ENCODE measurements around the gene SH2D4B. TPM values are rescaled to one million over a fixed set of nuclear protein-coding genes. Genes with fewer than 3 reads are reported as not detected.

Gene SH2D4B
- total RNA-seq, 2 experiments from 2014 or later = 0.14 to 0.22 TPM

DNA sequence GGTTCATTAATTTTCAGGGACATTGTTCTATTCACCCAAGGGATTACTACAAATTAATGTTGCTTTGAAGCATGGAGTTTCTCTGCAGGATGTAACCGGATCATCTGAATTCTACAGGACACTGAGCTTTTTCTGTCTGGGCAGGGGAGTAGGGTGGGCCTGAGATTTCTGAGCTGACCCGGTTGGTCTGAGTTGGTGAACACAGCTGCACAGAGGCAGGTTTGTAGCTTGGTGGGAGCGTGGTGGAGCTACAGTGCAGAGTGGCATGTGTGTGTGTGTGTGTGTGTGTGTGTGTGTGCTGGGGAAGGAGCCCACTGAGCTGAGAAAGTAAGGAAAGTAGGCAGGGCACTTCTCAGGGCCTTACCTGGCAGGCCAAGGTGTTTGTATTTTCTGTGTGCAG lies 62.6 kb downstream of the SH2D4B start:
- Mint-ChIP-seq H3K4me1 (peaks cover 1% of the 10 kb centered on the region), H3K27ac (no peak overlapping the region), H3K9me3 (no peaks in the 10 kb centered on the region), H3K4me3 (no peak overlapping the region), H3K27me3 (peaks cover 2% of the 10 kb centered on the region), H3K36me3 (no peaks in the 10 kb centered on the region)
- ATAC-seq (ENCODE audit: low read depth) (no peak), DNase-seq (no peak)
- POLR2A ChIA-PET = interaction anchor here (0.7 kb wide), 1 partner anchor 64 kb away, joined by 3 read pairs; no protein-coding TSS in a partner anchor

DNA sequence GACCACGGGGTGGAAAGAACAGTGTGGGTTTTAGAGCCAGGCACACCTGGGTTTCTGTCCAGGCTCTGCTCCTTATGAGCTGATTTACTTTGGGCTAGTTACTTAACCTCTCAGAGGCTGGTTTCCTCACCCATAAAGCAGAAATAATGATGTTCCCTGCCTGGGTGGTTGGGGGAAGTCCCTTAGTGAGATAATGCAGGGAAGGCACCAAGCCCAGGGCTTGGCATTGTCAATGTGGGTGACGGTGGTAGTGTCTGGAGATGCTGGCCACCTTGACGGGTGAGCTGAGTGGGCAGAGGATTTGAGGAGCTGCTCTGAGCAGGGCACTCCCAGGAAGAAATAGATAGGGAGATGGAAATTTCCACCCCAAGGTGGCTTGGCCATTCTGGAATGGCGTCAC lies 65.2 kb downstream of the SH2D4B start:
- POLR2A ChIA-PET = no interaction called here
- Mint-ChIP-seq H3K9me3 (no peaks in the 10 kb centered on the region), H3K27me3 (peaks cover 2% of the 10 kb centered on the region), H3K4me1 (no peaks in the 10 kb centered on the region), H3K27ac (no peak overlapping the region), H3K36me3 (no peaks in the 10 kb centered on the region), H3K4me3 (no peak overlapping the region)
- DNase-seq (no peak), ATAC-seq (ENCODE audit: low read depth) (no peak)

DNA sequence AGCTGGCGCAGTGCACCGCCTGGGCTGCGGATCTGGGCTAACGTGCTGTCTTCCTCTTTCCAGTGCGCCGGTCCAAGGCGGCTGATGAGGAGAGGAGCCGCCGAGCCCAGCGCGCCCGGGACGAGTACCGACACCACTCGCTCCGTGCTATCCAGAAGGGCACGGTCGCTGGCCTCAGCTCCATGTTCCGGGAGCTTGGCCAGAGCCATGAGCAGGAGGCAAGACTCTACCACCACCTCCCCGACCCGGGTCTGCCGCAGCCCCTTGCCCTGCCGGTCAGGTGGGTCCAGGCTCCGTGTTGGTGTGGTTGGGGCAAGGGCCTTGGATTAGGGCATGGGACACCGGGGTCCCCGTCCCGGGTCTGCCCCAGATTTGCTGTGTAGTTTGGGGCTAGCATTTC lies 65.8 kb downstream of the SH2D4B start:
- Mint-ChIP-seq H3K36me3 (no peaks in the 10 kb centered on the region), H3K4me1 (peaks cover 1% of the 10 kb centered on the region), H3K27ac (no peak overlapping the region), H3K27me3 (peaks cover 2% of the 10 kb centered on the region), H3K4me3 (no peak overlapping the region), H3K9me3 (no peaks in the 10 kb centered on the region)
- no peak for ATAC-seq (ENCODE audit: low read depth)
- no peak for DNase-seq
- POLR2A ChIA-PET = no interaction called here

DNA sequence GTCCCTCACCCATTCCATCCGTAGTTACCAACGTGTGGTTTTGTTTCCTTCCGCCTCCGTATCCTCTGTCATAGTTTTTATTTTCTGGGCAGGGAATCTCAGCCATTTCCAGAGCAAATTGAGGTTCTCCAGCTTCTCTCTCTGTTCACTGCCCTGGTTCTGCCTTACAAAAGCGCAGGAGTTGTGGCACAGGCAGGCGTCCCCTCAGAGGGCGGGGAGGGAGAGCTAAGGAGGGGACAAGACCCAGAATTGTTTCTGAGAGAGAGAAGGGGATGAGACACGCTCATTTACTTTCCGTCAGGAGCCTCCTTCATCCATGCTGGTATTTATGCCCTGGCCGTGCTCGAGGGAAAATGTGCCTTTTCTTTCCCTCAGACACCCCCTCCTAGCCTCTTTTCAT lies 71.0 kb downstream of the SH2D4B start:
- Mint-ChIP-seq H3K36me3 (no peaks in the 10 kb centered on the region), H3K4me1 (peaks cover 3% of the 10 kb centered on the region), H3K27ac (no peak overlapping the region), H3K9me3 (no peaks in the 10 kb centered on the region), H3K27me3 (peaks cover 13% of the 10 kb centered on the region), H3K4me3 (no peak overlapping the region)
- POLR2A ChIA-PET = no interaction called here
- DNase-seq = no peak
- no peak for ATAC-seq (ENCODE audit: low read depth)

DNA sequence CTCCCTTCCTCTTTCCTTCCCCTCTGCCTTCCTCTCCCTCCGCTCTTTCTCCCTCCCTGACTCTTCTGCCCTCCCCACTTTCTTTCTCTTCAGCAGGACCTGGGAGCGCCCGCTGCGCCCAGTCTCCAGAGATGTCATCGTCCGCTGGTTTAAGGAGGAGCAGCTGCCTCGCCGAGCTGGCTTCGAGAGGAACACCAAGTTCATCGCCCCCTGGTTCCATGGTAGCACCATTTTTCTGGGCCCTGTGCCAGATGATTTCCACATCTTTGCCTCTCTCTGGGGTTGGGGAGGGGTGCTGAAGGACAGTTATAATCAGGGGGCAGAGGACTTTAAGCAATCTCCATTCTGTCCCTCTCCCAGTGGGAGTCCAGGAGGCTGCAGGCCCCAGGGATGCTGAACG lies 71.6 kb downstream of the SH2D4B start:
- no peaks in the 10 kb centered on the region for H3K36me3 Mint-ChIP-seq
- no peak overlapping the region for H3K27ac Mint-ChIP-seq
- no peaks in the 10 kb centered on the region for H3K9me3 Mint-ChIP-seq
- H3K27me3 Mint-ChIP-seq = peaks cover 14% of the 10 kb centered on the region
- no peak for DNase-seq
- peaks cover 3% of the 10 kb centered on the region for H3K4me1 Mint-ChIP-seq
- H3K4me3 Mint-ChIP-seq = no peak overlapping the region
- ATAC-seq (ENCODE audit: low read depth) = no peak
- POLR2A ChIA-PET = no interaction called here

DNA sequence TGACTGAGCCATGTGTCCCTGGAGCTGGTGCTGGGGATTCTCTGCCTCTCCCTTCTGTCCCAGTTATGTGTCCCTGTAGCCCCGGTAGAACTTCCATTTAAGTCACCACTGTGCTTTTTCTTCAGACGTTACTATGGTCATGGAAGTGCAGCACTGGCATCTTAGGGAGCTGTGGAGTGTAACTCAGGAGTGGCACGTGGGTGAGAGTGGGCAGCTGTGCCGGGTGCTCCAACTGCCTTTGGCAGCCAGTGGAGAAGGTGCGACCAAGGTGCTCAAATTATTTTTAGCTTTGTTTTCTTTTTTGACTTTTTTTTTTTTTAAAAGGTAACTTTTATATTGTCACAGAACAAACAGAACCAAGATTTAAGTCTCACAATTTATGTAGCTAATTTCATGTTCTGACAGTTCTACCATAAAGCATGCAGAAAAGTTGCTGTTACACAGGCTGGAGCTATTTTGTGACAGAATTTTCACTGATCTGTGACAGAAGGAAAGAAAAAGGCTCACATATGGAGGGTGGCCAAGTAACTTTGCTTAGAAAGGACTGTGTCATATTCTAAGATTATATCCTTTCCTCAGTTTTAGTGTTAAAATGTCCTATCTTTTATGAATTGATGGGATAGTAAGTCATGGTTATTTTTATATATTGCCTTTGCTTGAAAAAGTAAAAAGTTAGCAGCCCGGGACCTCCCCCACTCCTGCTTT lies 73.9 kb downstream of the SH2D4B start:
- DNase-seq (no peak), ATAC-seq (ENCODE audit: low read depth) (no peak)
- POLR2A ChIA-PET = no interaction called here
- no peaks in the 10 kb centered on the region for H3K36me3 Mint-ChIP-seq
- peaks cover 3% of the 10 kb centered on the region for H3K4me1 Mint-ChIP-seq
- no peak overlapping the region for H3K4me3 Mint-ChIP-seq
- H3K27me3 Mint-ChIP-seq = peaks cover 15% of the 10 kb centered on the region
- H3K9me3 Mint-ChIP-seq = no peaks in the 10 kb centered on the region
- no peak overlapping the region for H3K27ac Mint-ChIP-seq

DNA sequence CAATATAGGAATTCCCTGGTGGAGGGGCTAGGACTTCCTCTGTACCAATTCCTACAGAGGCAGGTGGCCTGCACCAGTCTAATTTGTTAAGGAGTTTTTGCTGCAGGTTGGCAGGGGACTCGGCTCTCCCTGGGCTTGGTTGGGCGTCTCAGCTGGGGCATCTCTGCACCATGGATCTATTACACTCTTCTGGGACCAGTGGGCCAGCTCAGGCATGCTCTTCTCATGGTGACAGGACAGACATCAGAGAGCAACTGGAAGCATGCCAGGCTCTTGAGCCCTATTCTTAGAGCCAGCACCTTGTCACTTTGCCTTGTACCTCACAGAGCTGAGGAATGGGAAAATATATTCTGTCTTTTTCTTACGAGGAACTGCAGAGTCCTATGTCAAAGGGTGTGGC lies 74.6 kb downstream of the SH2D4B start:
- no peaks in the 10 kb centered on the region for H3K36me3 Mint-ChIP-seq
- ATAC-seq (ENCODE audit: low read depth) (no peak), DNase-seq (no peak)
- no peak overlapping the region for H3K27ac Mint-ChIP-seq
- POLR2A ChIA-PET = no interaction called here
- H3K4me1 Mint-ChIP-seq = peaks cover 3% of the 10 kb centered on the region
- no peak overlapping the region for H3K4me3 Mint-ChIP-seq
- H3K9me3 Mint-ChIP-seq = no peaks in the 10 kb centered on the region
- peaks cover 15% of the 10 kb centered on the region for H3K27me3 Mint-ChIP-seq

DNA sequence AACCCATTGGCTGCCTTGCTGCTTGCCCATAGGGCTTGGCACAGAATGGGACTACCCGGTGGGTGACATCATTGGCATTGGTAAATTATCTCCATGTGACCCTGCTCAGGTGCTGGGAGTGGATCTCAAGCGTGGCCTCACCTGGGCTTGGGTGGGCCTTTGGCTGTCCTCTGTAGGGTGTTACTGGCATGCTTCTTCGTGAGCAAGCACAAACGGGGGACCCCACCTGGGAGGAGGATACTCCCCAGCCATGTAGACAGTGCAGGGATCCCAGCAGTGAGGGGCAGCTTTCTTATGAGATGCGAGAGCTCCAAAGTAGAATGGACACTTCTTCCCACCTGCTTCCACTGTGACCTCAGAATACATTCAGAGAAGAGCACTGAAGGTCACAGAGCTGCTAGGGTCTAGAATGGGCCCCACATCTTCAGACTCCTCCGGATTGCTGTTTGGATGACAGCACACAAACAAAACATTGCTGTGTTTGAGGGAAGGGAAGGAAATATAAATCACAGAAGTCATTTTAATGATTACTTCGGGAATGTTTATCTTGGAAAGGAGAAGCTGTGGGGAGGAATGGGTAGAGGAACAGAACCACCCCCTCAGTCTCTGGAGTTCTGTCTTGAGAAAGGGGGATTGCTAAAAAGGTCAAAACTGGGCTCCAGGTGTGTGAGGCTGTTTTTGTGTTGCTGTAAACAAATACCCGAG lies 75.9 kb downstream of the SH2D4B start:
- POLR2A ChIA-PET = no interaction called here
- H3K4me3 Mint-ChIP-seq = no peak overlapping the region
- H3K9me3 Mint-ChIP-seq = no peaks in the 10 kb centered on the region
- ATAC-seq (ENCODE audit: low read depth) = no peak
- no peak for DNase-seq
- H3K27me3 Mint-ChIP-seq = peaks cover 15% of the 10 kb centered on the region
- no peaks in the 10 kb centered on the region for H3K36me3 Mint-ChIP-seq
- peaks cover 1% of the 10 kb centered on the region for H3K4me1 Mint-ChIP-seq
- H3K27ac Mint-ChIP-seq = no peak overlapping the region

DNA sequence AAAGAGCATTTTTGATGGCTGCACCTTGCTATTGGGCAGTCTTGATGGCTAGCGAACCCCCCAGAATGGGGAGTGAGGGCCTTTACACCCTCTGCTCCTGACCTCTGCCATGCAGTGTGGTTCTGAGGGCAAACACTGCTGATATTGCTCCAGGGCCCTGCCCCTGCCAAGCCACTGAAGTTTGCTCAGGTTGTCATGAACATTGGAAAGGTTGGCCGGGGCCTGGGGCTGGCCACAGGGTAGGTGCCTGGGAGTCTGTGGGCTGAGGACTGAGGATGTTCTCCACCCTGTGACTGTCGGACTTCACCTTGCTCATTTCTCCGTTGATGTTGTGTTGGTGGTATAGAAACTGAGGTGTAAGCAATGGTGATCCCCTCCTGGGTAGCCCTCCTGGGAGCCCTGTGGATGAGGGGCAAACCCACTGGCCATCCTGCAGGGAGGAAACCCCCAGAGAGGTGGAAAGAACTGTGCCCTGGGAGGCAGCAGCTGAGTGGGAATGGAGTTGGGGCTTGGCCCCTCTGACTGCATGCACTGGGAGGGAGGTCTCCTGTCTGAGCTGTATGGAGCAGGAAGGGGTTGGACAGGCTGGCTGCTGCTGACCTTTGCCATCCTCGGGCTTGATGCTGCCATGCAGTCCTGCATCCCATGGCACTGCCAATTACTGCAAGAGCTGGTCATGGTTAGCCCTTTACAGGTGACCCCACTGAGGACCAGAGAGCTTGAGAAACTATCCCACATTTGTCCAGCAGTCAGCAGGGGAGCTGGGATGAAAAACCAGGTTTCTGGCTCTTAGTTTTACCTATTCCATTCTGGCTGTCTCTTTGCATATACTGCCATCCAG lies 77.1 kb downstream of the SH2D4B start:
- Mint-ChIP-seq H3K27me3 (peaks cover 10% of the 10 kb centered on the region), H3K36me3 (no peaks in the 10 kb centered on the region), H3K27ac (no peak overlapping the region), H3K4me3 (no peak overlapping the region), H3K4me1 (no peaks in the 10 kb centered on the region), H3K9me3 (no peaks in the 10 kb centered on the region)
- DNase-seq = no peak
- no peak for ATAC-seq (ENCODE audit: low read depth)
- POLR2A ChIA-PET = interaction anchor here (0.6 kb wide), 1 partner anchor 626 kb away, joined by 3 read pairs; no protein-coding TSS in a partner anchor

DNA sequence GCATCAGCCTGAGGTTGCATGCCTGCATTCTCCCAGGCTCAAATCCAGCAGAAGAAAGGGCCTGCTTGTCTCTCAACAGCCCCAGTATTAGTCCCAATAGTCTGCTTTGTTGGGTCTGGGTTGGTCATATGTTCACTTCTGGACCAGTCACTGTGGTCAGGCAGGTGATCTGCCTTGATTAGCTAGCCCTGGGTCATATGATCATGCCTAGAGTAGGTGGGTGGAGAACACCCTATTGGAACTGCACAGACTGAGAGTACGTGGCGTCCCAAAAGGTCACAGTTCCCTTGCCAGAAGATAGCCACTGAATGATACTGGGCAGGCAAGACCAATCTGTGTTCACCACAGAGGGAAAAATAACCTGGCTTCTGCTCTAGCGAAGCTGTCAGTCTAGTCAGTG lies 80.1 kb downstream of the SH2D4B start:
- Mint-ChIP-seq H3K36me3 (no peaks in the 10 kb centered on the region), H3K9me3 (no peaks in the 10 kb centered on the region), H3K27ac (no peak overlapping the region), H3K27me3 (peaks cover 5% of the 10 kb centered on the region), H3K4me1 (no peaks in the 10 kb centered on the region), H3K4me3 (no peak overlapping the region)
- ATAC-seq (ENCODE audit: low read depth) (no peak), DNase-seq (no peak)
- POLR2A ChIA-PET = no interaction called here

DNA sequence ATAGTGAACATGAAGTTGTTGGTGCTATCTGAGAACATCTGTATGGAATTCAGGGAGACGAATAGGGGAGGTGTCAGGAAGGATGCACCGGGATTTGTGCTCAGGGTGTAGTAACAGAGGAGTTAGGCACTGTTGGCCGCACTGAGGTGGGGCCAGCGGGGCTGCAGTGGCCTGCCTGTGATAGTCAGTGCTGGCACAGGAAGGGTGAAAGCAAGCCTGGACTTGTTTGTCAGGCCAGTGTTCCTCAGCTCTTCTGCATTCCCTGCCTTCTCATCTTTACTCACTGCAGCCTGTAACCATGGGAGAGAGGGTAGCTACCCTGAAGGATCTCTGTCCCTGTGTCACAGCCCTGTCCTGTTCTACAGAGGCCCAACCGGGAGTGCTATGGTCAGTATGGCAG lies 81.3 kb downstream of the SH2D4B start:
- H3K4me1 Mint-ChIP-seq = no peaks in the 10 kb centered on the region
- H3K36me3 Mint-ChIP-seq = no peaks in the 10 kb centered on the region
- no peak overlapping the region for H3K4me3 Mint-ChIP-seq
- ATAC-seq (ENCODE audit: low read depth) (no peak), DNase-seq (no peak)
- peaks cover 5% of the 10 kb centered on the region for H3K27me3 Mint-ChIP-seq
- H3K9me3 Mint-ChIP-seq = no peaks in the 10 kb centered on the region
- POLR2A ChIA-PET = no interaction called here
- H3K27ac Mint-ChIP-seq = no peak overlapping the region

DNA sequence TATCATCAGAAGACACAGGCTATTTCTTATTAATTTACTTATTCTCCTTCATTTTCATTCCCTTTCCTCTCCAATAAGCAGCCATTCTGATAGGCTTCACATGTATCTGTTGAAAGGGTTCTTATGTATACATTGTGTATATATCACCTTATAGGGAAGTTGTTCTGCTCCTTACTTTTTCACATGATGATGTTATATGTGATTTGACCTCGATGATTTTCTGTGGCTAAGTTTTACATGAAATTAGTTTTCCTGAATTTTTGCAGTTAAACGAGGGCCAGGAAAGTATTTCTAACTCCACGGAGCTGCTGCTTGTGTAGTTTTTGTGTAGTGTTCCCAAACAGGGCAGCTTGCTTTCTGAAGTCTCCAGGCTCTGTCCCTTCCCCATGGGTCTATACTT lies 84.5 kb downstream of the SH2D4B start:
- POLR2A ChIA-PET = no interaction called here
- H3K9me3 Mint-ChIP-seq = no peaks in the 10 kb centered on the region
- DNase-seq (no peak), ATAC-seq (ENCODE audit: low read depth) (no peak)
- no peak overlapping the region for H3K4me3 Mint-ChIP-seq
- no peaks in the 10 kb centered on the region for H3K36me3 Mint-ChIP-seq
- H3K27me3 Mint-ChIP-seq = peaks cover 6% of the 10 kb centered on the region
- H3K27ac Mint-ChIP-seq = no peak overlapping the region
- H3K4me1 Mint-ChIP-seq = no peaks in the 10 kb centered on the region

DNA sequence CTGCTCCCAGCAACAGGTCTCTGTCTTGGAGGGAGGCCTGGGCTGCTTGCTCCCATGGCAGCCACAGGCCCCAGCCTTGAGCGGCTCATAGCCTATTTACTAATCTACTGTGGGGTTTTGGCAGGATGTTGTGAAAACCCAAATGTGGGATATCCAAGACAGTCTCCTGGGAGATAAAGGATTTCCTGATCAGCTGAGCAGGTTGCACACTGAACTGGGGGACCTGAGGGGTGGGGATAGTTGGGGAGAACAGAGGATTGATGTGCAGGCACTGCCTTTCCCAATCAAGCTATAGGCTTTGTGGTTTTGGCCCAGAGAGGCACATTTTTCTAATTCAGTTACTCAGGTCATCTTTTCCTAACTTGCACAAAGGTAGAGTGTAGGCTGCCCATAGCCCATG lies 92.6 kb downstream of the SH2D4B start:
- Mint-ChIP-seq H3K27ac (no peak overlapping the region), H3K4me1 (no peaks in the 10 kb centered on the region), H3K9me3 (no peaks in the 10 kb centered on the region), H3K4me3 (no peak overlapping the region), H3K36me3 (no peaks in the 10 kb centered on the region), H3K27me3 (peaks cover 3% of the 10 kb centered on the region)
- POLR2A ChIA-PET = no interaction called here
- DNase-seq (no peak), ATAC-seq (ENCODE audit: low read depth) (no peak)

DNA sequence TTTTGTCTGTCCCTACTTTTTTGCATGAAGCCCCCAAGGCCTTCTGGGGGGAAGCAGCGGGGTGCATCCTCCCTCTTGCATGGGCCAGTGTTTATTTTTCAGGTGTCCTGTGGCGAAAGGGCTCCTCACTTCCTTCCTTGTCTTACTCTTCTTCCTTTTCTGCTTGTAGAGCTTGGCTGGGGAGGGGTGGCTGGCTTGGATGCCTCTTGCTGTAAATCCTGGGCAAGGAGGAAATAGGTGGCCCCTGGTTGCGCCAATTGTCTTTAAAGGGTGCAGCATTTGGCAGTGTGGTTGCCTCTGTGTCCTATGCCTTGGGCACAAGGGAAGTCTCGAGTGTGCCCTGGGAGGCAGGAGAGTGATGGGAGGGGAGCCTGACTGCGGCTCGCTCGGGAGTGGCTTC lies 95.0 kb downstream of the SH2D4B start:
- H3K27ac Mint-ChIP-seq = no peak overlapping the region
- ATAC-seq (ENCODE audit: low read depth) = no peak
- no peak for DNase-seq
- no peaks in the 10 kb centered on the region for H3K36me3 Mint-ChIP-seq
- H3K4me1 Mint-ChIP-seq = no peaks in the 10 kb centered on the region
- H3K27me3 Mint-ChIP-seq = peaks cover 7% of the 10 kb centered on the region
- POLR2A ChIA-PET = no interaction called here
- H3K4me3 Mint-ChIP-seq = no peak overlapping the region
- H3K9me3 Mint-ChIP-seq = no peaks in the 10 kb centered on the region
